ENCODE measurements around the gene RNF217. TPM values are rescaled to one million over a fixed set of nuclear protein-coding genes. Genes with fewer than 3 reads are reported as not detected.

The RNF217 gene
- total and polyA plus RNA-seq, 2 of the 13 experiments (the other 11 are each of a cell fraction or from before 2014, with no cell fraction given): 2.2 to 2.4 TPM

- no peak for TF ChIP-seq RERE (CRISPR knock-in tag; IDR thresholded peaks at IDR 0.05; ENCODE audit: low read depth)
These were observed 105.3 kb downstream of the RNF217 start (continued) for GRCh38 chr6:125067552-125067951.

- in situ Hi-C loops (cut with HindIII; ENCODE audit: extremely low pct_ligation_motif_present, low pct_unique_long_range_greater_than_20kb): no loop called here
- no peaks in the 10 kb centered on the region for H4K20me1 ChIP-seq (ENCODE audit: insufficient read depth, low read length)
- H3K27me3 ChIP-seq (ENCODE audit: control insufficient read depth in 1 of 2, insufficient read depth in 2 of 2, low read length in 2 of 2): no peaks in the 10 kb centered on the region
- intact Hi-C loops (cut with micrococcal nuclease; ENCODE audit: unreplicated experiment): no loop called here
- no peaks in the 10 kb centered on the region for H3K4me1 ChIP-seq (ENCODE audit: insufficient read depth, low read length)
- H3K9me3 ChIP-seq (ENCODE audit: low read length): no peaks in the 10 kb centered on the region
- CTCF ChIA-PET (ENCODE audit: low intra/inter-chr PET ratio, low total read pairs): no interaction called here
- BruUV-seq (replicated peaks): no TSS peak
- no peak overlapping the region for H3K4me3 ChIP-seq (replicated peaks in 1 of 3; ENCODE audit: insufficient read depth in 1 of 3, low read depth in 2 of 3, low read length in 3 of 3)
- H2AFZ ChIP-seq (ENCODE audit: low read length): no peak overlapping the region
- ATAC-seq (no peak), FAIRE-seq (no peak), DNase-seq (ENCODE audit: low spot score) (no peak)
- H3K9ac ChIP-seq (ENCODE audit: insufficient read depth, low read depth, low read length): no peak overlapping the region
- H3K36me3 ChIP-seq (replicated peaks in 1 of 2; ENCODE audit: control insufficient read depth in 1 of 2, insufficient read depth in 2 of 2, low read length in 2 of 2): no peaks in the 10 kb centered on the region
- POLR2A ChIA-PET: no interaction called here
- H3K4me2 ChIP-seq (ENCODE audit: low read depth, low read length): no peak overlapping the region
- no peak overlapping the region for H3K27ac ChIP-seq (ENCODE audit: extremely low read length, insufficient read depth, low read length)
- WGBS (ENCODE audit: low lambda C conversion rate): 75% methylated on average over 3 of the region's 3 CpGs
- TF ChIP-seq ZNF432 (CRISPR knock-in tag; IDR thresholded peaks at IDR 0.05; ENCODE audit: borderline replicate concordance) (no peak), GATAD2A (CRISPR knock-in tag; IDR thresholded peaks at IDR 0.05) (no peak), CREB3 (CRISPR knock-in tag; IDR thresholded peaks at IDR 0.05) (no peak), TOE1 (CRISPR knock-in tag; IDR thresholded peaks at IDR 0.05) (no peak), ZC3H13 (CRISPR knock-in tag; IDR thresholded peaks at IDR 0.05) (no peak), SMAD1 (CRISPR knock-in tag; IDR thresholded peaks at IDR 0.05; ENCODE audit: borderline replicate concordance, low read depth) (no peak)
- H3K79me2 ChIP-seq (ENCODE audit: insufficient read depth, low read length): no peaks in the 10 kb centered on the region
These were observed 110.8 kb downstream of the RNF217 start for GRCh38 chr6:125073071-125073470.

Data from HepG2 (cell line).